Liver (tissue), 9 donors: ENCODE results near the gene SLC12A2. TPM values are rescaled to one million over a fixed set of nuclear protein-coding genes. Genes with fewer than 3 reads are reported as not detected.

Experiments
- DNase-seq: peaks from one replicate; pipeline ENCODE4 v3.0.0-alpha.2; 2017; ENCODE audit warnings: low spot score
- H3K27ac ChIP-seq, 2 donors: one replicate each; pipeline ENCODE4 v1.7.0; 2013; ENCODE audit warnings: inconsistent platforms in 2 of 2, low read length in 2 of 2, control low read depth in 1 of 2, low read depth in 1 of 2, mild to moderate bottlenecking in 1 of 2
- H3K27me3 ChIP-seq, 4 donors: one replicate each; pipeline versions ENCODE4 v1.6.1 to v1.7.0; 2013; ENCODE audit warnings: low read length in 3 of 4, inconsistent platforms in 1 of 4, mild to moderate bottlenecking in 1 of 4, moderate library complexity in 1 of 4; ENCODE audit not compliant: control insufficient read depth in 4 of 4, insufficient read depth in 4 of 4
- H3K36me3 ChIP-seq, 4 donors: one replicate each; pipeline versions ENCODE4 v1.6.1 to v1.7.0; 2013; ENCODE audit warnings: low read length in 3 of 4, mild to moderate bottlenecking in 3 of 4, low read depth in 1 of 4, moderate library complexity in 1 of 4; ENCODE audit not compliant: control insufficient read depth in 4 of 4, insufficient read depth in 3 of 4
- H3K4me1 ChIP-seq, 4 donors: one replicate each; pipeline versions ENCODE4 v1.6.1 to v1.7.0; 2013; ENCODE audit warnings: low read length in 3 of 4, mild to moderate bottlenecking in 3 of 4, moderate library complexity in 1 of 4; ENCODE audit not compliant: control insufficient read depth in 4 of 4, insufficient read depth in 4 of 4
- H3K4me3 ChIP-seq, 3 donors: one replicate each; pipeline versions ENCODE4 v1.6.1 to v1.7.0; 2013; ENCODE audit warnings: low read length in 3 of 3, control low read depth in 1 of 3, low read depth in 1 of 3, mild to moderate bottlenecking in 1 of 3
- H3K9ac ChIP-seq, 2 donors: one replicate each; pipeline ENCODE4 v1.7.0; 2013; ENCODE audit warnings: low read length in 2 of 2, mild to moderate bottlenecking in 2 of 2, moderate library complexity in 2 of 2, control low read depth in 1 of 2, low read depth in 1 of 2
- H3K9me3 ChIP-seq, 4 donors: one replicate each; pipeline versions ENCODE4 v1.6.1 to v1.7.0; 2013; ENCODE audit warnings: low read length in 3 of 4; ENCODE audit not compliant: control insufficient read depth in 4 of 4
- FOXA1 ChIP-seq: IDR thresholded peaks from 2 replicates; pipeline ENCODE4 v1.6.1; 2016; ENCODE audit warnings: antibody characterized with exemption
- FOXA2 ChIP-seq: IDR thresholded peaks from 2 replicates; pipeline ENCODE4 v1.6.1; 2016; ENCODE audit warnings: antibody characterized with exemption
- GABPA ChIP-seq, 2 donors: IDR thresholded peaks in 1 of 2; conservative IDR thresholded peaks in 1 of 2; 2 replicates each; pipeline ENCODE4 v1.6.1; 2016; ENCODE audit warnings: antibody characterized with exemption in 2 of 2, mild to moderate bottlenecking in 1 of 2, moderate library complexity in 1 of 2
- HNF4A ChIP-seq, 2 donors: conservative IDR thresholded peaks; 2 replicates each; pipeline ENCODE4 v1.6.1; 2016; ENCODE audit warnings: antibody characterized with exemption in 2 of 2, mild to moderate bottlenecking in 2 of 2
- HNF4G ChIP-seq: IDR thresholded peaks from 2 replicates; pipeline ENCODE4 v1.6.1; 2016; ENCODE audit warnings: antibody characterized with exemption
- JUND ChIP-seq, 2 donors: IDR thresholded peaks; 2 replicates each; pipeline ENCODE4 v1.6.1; 2016; ENCODE audit warnings: antibody characterized with exemption in 2 of 2
- NR2F2 ChIP-seq: IDR thresholded peaks from 2 replicates; pipeline ENCODE4 v1.6.1; 2016; ENCODE audit warnings: antibody characterized with exemption
- RAD21 ChIP-seq, 2 donors: IDR thresholded peaks; 2 replicates each; pipeline ENCODE4 v1.6.1; 2016; ENCODE audit warnings: antibody characterized with exemption in 2 of 2, mild to moderate bottlenecking in 2 of 2
- RXRA ChIP-seq, 2 donors: IDR thresholded peaks; 2 replicates each; pipeline ENCODE4 v1.6.1; 2017 to 2018; ENCODE audit warnings: antibody characterized with exemption in 2 of 2, mild to moderate bottlenecking in 1 of 2
- SP1 ChIP-seq: IDR thresholded peaks from 2 replicates; pipeline ENCODE4 v1.6.1; 2018; ENCODE audit warnings: antibody characterized with exemption, mild to moderate bottlenecking
- TAF1 ChIP-seq: conservative IDR thresholded peaks from 2 replicates; pipeline ENCODE4 v1.6.1; 2016; ENCODE audit warnings: antibody characterized with exemption, mild to moderate bottlenecking
- YY1 ChIP-seq: IDR thresholded peaks from 2 replicates; pipeline ENCODE4 v1.6.1; 2016; ENCODE audit warnings: antibody characterized with exemption, mild to moderate bottlenecking
- WGBS: extraction: QIAGEN DNeasy Blood & Tissue Kit; methylation state at CpG from one replicate; pipeline ENCODE4 v1.1.7; 2013; 5-methylcytosine and 5-hydroxymethylcytosine counted together
- polyA plus RNA-seq, 2 donors: library from polyadenylated mRNA; stranded (reverse) in 1 of 2; unstranded in 1 of 2; fragments of 200-250 nt in 1 of 2; fragments of >200 nt in 1 of 2; fragmentation: Nextera tagmentation in 1 of 2; extraction: Ambion mirVana in 1 of 2; gene quantifications; one replicate each; pipeline versions ENCODE4 v1.2.1 to v1.2.3, GENCODE V29; 2013 to 2015
- total RNA-seq, 2 donors: library from RNA; depleted of rRNA; stranded (reverse); fragments of >200 nt; gene quantifications; one replicate each; pipeline ENCODE4 v1.2.3, GENCODE V29; 2014
- TF ChIP-seq, protein P1 (sequence below): IDR thresholded peaks from 2 replicates; pipeline ENCODE4 v1.6.1; 2016; ENCODE audit warnings: antibody characterized with exemption
- TF ChIP-seq, protein P2 (sequence below): IDR thresholded peaks from 2 replicates; pipeline ENCODE4 v1.6.1; 2016; ENCODE audit warnings: antibody characterized with exemption
- TF ChIP-seq, protein P3 (sequence below): IDR thresholded peaks from 2 replicates; pipeline ENCODE4 v1.6.1; 2016; ENCODE audit warnings: antibody characterized with exemption
- TF ChIP-seq, protein P4 (sequence below): fragments of 150-350 bp; IDR thresholded peaks from 2 replicates; pipeline ENCODE4 v1.5.1; 2017; ENCODE audit warnings: improper control_type of control experiment, low read depth, low read length; ENCODE audit not compliant: missing input control
- TF ChIP-seq, protein P5 (sequence below): IDR thresholded peaks from 2 replicates; pipeline ENCODE4 v1.6.1; 2016; ENCODE audit warnings: antibody characterized with exemption, mild to moderate bottlenecking
- donor health status: healthy.
- donor health status: healthy.
- donor health status: healthy.
- donor health status: healthy.
- donor health status: healthy.

The SLC12A2 gene
- total and polyA plus RNA-seq, 4 donors: 2.5 to 10.9 (median 5.7) TPM

DNA sequence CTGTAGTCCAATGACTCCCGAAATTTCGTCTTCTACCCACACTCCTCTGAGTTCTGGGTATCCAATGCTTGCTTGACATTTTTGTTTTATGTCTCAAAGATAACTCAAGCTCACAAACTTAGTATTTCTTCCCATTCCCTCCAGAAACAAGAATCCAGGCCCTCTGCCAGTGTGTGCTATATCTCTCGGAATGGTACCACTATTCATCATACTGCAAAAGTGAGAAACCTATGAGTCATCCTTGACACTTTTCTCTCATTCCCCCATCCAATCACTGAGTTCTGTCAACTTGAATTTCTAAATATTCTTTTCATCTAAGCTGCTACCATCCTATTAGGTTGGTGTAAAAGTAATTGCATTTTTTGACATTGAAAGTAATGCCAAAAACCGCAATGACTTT is 9.8 kb downstream of the SLC12A2 start:
- no peaks in the 10 kb centered on the region for H3K27me3 ChIP-seq

DNA sequence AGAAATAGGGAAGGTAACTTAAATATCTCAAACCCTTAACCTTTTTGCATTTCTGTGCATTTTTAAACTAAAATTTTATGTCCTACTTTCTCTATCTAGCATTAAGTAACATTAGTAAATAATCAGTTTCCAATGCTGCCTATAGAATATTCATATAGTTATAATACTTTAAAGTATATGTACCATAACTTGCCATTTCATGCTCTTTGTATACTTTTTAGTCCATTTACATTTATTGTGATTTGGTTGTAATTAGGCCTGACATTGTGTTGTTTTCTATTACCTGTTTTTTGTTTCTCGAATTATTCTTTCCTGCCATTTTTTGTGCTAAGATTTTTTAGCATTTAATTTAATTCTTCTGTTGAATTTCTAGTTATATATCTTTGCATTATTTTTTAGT is 13.7 kb downstream of the SLC12A2 start:
- Histone ChIP-seq H3K27me3 (no peaks in the 10 kb centered on the region), H3K9me3 (peaks cover 0 to 14% (median 2%) of the 10 kb centered on the region in 4 donors), H3K27ac (no peak overlapping the region), H3K9ac (no peak overlapping the region), H3K36me3 (no peaks in the 10 kb centered on the region), H3K4me3 (no peak overlapping the region), H3K4me1 (no peaks in the 10 kb centered on the region)
- DNase-seq: no peak
- WGBS: 42% methylated on average over 1 of the region's 1 CpG
- TF ChIP-seq SP1 (no peak), FOXA2 (no peak), RAD21 (IDR thresholded peaks at IDR 0.05) (no peak), HNF4G (no peak), JUND (IDR thresholded peaks at IDR 0.05) (no peak), NR2F2 (no peak), GABPA (IDR thresholded peaks at IDR 0.05 in 1 of 2, conservative IDR thresholded peaks at IDR 0.05 in 1 of 2) (no peak)
- TF ChIP-seq, protein P1, sequence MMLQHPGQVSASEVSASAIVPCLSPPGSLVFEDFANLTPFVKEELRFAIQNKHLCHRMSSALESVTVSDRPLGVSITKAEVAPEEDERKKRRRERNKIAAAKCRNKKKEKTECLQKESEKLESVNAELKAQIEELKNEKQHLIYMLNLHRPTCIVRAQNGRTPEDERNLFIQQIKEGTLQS: no peak
- TF ChIP-seq, protein P2, sequence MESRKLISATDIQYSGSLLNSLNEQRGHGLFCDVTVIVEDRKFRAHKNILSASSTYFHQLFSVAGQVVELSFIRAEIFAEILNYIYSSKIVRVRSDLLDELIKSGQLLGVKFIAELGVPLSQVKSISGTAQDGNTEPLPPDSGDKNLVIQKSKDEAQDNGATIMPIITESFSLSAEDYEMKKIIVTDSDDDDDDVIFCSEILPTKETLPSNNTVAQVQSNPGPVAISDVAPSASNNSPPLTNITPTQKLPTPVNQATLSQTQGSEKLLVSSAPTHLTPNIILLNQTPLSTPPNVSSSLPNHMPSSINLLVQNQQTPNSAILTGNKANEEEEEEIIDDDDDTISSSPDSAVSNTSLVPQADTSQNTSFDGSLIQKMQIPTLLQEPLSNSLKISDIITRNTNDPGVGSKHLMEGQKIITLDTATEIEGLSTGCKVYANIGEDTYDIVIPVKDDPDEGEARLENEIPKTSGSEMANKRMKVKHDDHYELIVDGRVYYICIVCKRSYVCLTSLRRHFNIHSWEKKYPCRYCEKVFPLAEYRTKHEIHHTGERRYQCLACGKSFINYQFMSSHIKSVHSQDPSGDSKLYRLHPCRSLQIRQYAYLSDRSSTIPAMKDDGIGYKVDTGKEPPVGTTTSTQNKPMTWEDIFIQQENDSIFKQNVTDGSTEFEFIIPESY: no peak

More for the DNA sequence above, 9.8 kb downstream of the SLC12A2 start:
- H3K9ac ChIP-seq: no peak overlapping the region
- WGBS: 91% methylated on average over 4 of the region's 4 CpGs
- no peaks in the 10 kb centered on the region for H3K4me1 ChIP-seq
- H3K36me3 ChIP-seq: no peaks in the 10 kb centered on the region
- TF ChIP-seq, protein P3, sequence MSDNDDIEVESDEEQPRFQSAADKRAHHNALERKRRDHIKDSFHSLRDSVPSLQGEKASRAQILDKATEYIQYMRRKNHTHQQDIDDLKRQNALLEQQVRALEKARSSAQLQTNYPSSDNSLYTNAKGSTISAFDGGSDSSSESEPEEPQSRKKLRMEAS: no peak
- no peak for TF ChIP-seq SP1
- no peak for TF ChIP-seq RAD21 (IDR thresholded peaks at IDR 0.05)
- no peak for TF ChIP-seq FOXA2
- TF ChIP-seq, protein P4, sequence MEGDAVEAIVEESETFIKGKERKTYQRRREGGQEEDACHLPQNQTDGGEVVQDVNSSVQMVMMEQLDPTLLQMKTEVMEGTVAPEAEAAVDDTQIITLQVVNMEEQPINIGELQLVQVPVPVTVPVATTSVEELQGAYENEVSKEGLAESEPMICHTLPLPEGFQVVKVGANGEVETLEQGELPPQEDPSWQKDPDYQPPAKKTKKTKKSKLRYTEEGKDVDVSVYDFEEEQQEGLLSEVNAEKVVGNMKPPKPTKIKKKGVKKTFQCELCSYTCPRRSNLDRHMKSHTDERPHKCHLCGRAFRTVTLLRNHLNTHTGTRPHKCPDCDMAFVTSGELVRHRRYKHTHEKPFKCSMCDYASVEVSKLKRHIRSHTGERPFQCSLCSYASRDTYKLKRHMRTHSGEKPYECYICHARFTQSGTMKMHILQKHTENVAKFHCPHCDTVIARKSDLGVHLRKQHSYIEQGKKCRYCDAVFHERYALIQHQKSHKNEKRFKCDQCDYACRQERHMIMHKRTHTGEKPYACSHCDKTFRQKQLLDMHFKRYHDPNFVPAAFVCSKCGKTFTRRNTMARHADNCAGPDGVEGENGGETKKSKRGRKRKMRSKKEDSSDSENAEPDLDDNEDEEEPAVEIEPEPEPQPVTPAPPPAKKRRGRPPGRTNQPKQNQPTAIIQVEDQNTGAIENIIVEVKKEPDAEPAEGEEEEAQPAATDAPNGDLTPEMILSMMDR: no peak
- no peak for TF ChIP-seq FOXA1
- no peak for TF ChIP-seq HNF4G
- TF ChIP-seq TAF1: no peak
- no peak for TF ChIP-seq YY1
- TF ChIP-seq, protein P5, sequence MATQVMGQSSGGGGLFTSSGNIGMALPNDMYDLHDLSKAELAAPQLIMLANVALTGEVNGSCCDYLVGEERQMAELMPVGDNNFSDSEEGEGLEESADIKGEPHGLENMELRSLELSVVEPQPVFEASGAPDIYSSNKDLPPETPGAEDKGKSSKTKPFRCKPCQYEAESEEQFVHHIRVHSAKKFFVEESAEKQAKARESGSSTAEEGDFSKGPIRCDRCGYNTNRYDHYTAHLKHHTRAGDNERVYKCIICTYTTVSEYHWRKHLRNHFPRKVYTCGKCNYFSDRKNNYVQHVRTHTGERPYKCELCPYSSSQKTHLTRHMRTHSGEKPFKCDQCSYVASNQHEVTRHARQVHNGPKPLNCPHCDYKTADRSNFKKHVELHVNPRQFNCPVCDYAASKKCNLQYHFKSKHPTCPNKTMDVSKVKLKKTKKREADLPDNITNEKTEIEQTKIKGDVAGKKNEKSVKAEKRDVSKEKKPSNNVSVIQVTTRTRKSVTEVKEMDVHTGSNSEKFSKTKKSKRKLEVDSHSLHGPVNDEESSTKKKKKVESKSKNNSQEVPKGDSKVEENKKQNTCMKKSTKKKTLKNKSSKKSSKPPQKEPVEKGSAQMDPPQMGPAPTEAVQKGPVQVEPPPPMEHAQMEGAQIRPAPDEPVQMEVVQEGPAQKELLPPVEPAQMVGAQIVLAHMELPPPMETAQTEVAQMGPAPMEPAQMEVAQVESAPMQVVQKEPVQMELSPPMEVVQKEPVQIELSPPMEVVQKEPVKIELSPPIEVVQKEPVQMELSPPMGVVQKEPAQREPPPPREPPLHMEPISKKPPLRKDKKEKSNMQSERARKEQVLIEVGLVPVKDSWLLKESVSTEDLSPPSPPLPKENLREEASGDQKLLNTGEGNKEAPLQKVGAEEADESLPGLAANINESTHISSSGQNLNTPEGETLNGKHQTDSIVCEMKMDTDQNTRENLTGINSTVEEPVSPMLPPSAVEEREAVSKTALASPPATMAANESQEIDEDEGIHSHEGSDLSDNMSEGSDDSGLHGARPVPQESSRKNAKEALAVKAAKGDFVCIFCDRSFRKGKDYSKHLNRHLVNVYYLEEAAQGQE: no peak
- no peak for TF ChIP-seq HNF4A (conservative IDR thresholded peaks at IDR 0.05)
- no peak for TF ChIP-seq GABPA (IDR thresholded peaks at IDR 0.05 in 1 of 2, conservative IDR thresholded peaks at IDR 0.05 in 1 of 2)
- no peak for TF ChIP-seq RXRA (IDR thresholded peaks at IDR 0.05)
- no peak overlapping the region for H3K27ac ChIP-seq
- H3K4me3 ChIP-seq: no peak overlapping the region
- DNase-seq: no peak
- H3K9me3 ChIP-seq: peaks cover 0 to 9% (median under 1%) of the 10 kb centered on the region in 4 donors
